Activated gamma-delta T cell (primary cell): ENCODE data around the gene LUZP1.
"Not testable (repeated sequence)": the region's sequence is repeated elsewhere in the genome, so short reads cannot be mapped to it uniquely, and the experiment has no call there.

ENCODE experiments used
- DNase-seq: peaks from one replicate; lab custom pipeline; 2025; lab: John Stamatoyannopoulos, UW

LUZP1 gene

DNA sequence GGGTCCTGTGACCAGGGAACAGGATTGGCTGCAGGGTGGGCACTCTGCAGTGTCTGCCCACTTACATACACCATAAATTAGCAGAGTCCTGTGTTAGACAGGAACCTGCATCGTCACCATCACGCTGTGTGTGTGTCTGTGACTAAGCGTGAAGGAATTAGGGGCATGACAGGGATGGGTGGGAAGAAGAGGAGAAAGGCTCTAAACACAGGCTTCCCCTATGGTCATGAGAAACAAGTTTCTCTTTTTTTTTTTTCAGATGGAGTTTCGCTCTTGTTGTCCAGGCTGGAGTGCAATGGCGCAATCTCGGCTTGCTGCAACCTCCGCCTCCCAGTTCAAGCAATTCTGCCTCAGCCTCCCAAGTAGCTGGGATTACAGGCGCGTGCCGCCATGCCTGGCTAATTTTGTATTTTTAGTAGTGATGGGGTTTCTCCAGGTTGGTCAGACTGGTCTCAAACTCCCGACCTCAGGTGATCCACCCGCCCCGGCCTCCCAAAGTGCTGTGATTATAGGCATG, 20.3 kb upstream of the LUZP1 start:
- not testable (repeated sequence) for DNase-seq

DNA sequence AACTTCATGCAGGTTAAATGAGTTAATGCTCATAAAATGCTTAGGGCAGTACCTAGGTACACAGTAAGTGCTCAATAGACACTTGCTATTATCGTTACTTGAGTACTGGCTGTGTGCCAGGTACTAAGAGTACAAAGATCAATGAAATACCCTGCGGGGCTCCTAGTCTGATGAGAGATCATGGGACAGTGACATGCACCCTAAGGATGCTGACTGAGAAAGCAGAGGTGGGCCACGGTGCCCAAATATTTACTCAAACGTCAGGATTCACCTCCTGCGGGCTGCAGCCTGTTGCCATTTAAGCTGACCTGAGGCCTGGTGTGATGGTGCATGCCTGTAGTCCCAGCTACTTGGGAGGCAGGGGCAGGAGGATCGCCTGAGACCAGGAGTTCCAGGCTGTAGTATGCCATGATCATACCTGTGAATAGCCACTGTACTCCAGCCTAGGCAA, 19.8 kb upstream of the LUZP1 start:
- DNase-seq = no peak

DNA sequence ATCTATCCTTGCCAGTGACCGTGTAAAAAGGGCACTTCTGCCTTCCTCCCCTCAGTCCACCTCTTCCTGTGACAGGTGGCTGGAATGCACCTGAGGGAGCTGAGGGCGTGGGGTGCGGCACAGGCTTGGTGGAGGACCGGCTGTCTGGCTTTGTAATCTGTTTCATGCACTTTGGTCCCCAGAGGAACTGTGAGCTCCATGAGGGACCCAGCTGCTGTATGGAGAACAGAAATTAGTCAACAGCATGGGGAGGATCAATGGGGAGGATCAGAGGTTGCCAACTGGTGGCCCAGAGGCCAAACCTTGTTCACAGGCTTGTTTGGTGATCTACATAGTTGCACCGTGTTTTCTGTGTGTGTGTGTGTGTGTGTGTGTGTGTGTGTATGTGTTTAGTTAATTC, 19.0 kb upstream of the LUZP1 start:
- no peak for DNase-seq

DNA sequence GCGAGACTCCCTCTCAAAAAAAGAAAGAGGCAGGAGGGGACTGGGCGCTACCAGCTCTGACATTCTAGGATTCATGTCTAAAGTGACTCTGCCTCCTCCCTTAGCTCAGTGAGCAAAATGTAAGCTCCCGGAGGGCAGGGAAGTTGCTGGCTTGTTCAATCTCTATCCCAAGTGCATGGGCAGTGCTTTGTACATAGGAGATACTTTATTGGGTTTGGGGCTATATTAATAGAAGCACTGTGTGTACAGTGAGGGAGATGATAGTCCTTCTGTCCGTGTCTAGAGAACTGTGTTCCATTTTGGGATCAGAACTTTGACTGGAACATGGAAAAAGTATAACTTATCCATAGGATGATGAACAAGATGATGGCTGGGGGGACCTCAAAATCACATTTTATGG, 16.7 kb upstream of the LUZP1 start:
- DNase-seq = no peak

DNA sequence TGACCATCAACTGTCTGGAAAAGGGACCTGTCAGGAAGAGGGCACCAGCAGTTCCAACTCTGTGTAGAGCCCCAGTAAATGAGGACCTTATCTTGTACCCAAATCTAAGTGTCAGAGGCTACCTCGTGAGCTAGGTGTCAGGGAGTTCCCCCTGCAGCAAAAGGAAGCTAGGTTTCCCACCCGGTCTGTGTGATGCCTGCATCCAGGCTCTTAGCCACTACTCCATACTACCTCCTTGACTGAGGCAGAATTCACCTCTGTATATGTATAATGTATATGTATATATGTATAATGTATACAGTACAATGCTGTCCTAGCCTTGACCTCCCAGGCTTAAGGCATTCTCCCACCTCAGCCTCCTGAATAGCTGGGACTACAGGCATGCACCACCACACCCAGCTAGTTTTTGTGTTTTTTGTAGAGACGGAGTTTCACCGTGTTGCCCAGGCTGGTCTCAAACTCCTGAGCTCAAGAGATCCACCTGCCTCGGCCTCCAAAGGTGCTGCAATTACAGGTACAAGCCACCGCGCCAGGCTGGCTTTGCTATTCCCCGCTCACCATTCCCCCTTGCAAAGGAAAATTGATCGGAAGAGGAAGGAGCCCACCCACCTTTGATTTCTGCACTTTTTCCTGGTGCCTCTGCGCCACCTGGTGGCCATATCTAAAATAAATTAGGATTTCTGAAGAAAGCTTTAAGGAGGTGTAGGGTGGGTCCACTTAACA, 15.7 kb upstream of the LUZP1 start:
- DNase-seq = no peak

DNA sequence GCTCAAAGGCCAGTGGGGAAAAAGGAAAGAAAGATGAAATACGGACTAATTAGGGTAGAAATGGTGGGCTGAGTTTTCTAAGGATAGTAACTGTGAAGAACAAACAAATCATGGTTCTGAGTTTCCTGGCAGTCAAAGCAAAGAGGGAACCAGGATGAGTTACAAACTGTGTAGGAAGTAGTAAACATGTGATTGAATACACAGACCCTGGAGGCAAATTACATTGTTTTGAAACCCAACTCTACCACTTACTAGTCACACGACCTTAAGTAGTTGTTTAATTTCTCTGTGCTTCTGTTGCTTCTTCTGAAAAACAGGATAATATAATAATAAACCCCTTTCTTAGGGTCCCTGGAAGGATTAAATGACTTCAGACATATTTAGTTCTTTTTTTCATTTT, 11.2 kb upstream of the LUZP1 start:
- DNase-seq = no peak

DNA sequence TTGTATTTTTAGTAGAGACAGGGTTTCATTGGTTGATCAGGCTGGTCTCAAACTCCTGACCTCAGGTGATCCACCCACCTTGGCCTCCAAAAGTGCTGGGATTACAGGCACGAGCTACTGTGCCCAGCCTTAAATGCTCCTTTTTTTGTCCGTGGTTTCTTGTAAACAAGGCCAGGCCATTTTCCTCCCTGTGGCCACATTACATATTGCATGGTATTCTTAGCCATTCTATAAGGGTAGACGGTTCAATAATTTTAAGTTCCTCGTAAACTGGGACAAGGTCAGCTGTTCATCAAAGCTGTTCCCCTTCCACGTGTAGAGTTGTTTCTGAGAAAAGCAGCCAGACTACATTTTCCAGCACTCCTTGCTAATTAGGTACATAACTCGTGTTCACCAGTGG, 10.3 kb upstream of the LUZP1 start:
- DNase-seq = no peak

DNA sequence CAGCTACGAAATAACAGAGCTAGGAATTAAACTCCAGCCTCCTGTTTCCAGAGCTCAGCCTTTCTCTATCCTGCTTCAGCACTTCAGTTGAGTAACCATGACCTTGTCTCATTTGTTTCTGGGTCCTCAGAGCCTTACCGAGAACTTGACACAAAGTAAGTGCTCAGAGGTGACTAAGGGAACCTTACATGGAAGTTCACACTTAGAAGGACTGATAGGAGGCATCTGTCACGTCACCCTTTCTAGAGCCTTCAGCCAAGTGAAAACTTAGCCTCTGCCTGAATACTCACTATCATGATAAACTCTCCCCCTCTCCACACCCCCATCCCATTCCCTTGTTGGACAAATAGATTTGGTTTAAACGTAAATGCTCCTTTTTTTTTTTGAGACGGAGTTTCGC, 9.8 kb upstream of the LUZP1 start:
- no peak for DNase-seq

DNA sequence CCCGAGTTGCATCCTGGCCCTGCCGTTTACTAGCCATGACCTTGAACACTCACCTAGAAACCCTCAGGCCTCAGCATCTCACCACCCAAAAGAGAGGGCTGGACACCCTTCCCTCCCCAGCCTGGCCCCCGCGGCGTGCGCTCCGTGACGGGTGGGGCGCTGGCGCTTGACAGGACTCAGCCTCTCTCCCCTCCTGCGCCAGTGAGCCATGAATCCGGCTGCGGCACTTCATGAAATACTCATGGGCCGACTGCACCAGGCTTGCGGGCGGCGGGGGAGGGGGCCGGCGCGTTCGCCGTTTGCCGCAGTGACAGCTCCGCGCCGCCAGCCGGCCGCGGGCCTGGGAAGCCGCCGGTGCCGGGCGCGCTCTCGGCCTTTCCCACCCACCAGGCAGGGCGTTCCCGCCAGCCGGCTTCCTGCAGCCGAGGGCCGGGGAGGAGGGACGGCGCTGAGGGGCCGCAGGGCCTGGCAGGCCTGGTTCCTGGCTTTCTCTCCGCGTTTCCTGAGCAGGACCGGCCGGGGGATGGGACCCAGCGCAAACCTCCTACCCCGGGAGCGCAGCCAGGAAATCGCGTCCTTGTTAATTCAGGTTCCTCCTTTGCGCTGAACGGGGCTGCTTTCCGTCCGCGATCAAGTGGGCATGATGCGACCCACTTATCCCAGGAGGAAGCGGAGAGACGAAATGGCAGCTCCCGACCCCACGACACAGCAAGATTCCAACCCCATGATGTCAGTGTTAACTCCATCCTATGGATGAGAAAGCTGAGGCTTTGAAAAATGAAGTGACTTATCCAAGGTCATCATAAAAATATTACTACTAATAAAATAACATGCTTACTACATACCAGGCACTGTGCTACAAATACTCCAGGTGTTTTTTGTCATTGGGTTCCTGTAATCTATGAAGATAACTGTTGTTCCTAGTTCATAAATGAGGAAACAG, 9.1 kb upstream of the LUZP1 start:
- DNase-seq = peak; percentile 49

DNA sequence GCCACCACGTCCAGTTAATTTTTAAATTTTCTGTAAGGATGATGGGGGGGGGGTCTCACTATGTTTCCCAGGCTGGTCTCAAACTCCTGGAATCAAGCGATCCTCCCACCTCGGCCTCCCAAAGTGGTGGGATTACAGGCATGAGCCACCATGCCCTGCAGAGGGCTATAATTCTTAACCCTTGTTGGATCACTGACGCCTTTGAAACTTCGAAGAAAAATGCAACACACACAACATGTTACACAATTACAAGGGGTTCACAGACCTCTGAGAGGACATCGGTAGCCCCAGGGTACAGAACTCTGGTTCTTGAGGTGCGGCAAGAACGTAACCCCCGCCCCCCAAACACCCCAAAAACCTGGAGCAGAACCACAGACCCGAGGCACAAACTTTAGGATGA, 8.4 kb upstream of the LUZP1 start:
- DNase-seq = no peak

DNA sequence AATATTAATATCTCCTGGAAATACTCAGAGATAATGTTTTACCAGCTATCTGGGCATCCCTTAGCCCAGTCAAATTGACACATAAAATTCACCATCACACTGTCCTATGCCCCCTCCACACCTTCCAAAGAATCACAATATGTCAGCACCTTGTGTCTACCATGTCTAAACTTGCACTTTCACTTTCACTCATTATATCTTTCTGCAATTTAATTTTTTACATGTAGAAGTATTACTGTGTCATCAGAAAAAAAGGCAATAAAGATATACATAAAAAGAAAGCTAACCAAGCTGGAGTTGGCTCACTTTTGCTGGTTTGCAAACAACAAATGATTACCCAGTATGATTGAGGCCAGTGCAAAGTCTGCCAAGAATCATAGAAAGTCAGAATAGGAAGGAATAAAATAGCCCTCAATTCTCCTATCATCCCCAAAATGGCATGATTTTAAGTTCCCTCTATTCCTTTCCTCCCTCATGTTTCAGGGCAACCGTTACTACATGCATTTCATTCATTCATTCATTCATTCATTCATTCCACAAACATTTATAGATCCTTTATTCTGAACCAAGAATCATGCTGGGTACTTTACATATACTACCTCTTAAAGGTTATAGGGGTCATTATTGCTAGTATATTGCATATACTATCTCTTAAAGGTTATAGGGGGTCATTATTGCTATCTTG, 5.9 kb upstream of the LUZP1 start:
- DNase-seq = no peak

DNA sequence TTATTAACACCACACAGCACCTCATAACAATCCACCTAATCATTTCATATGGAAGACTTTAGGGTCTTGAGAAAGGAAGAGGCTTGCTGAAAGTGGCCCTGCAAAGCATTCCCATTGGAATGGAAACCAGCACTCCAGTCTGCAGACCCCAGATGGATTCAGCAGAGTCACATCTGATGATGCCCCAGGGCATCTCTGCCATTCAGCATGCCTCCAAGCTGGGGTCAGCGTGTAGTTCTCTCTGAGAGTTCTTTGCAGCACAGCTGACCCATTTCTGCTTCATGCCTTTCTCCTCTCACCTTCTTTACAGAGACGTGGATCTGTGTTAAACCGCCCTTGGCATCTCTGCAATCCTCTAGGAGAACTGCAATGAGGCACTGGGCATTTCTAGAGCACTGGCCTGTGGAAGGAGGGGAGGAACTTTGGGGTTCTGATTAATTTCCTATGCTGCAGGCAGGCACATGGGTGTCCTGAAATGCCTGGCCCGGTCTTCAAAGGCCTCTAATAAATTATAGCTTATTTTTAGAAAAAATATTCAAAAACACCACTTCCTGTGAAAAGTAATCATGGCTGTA, 2.6 kb upstream of the LUZP1 start:
- no peak for DNase-seq

DNA sequence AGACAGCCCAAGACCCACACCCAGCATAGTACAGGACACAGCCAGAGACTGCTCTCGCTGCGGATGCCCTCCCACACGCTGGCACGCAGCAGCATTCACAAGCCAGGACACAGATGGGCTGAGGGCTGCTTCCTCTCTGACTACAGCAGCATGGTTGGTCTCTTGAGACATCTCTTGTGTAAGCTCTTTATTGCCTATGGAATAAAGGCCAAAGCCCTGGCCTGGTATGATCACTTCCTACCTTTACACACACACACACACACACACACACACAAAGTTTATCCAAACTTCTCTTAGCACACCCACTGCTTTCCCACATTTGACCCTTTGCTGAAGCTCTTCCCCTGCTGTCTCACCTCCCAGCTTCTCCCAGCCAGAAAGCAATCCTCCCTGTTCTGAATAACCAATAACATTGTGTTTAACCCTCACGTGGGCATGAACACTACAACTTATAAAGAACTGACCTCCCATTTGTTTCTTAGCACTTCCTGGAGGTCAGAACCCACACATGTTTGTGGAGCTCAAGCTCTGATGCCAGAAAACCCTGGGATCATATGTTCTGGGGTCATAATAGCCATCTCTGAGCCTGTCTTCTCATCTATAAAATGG, 1.2 kb upstream of the LUZP1 start:
- DNase-seq = no peak

DNA sequence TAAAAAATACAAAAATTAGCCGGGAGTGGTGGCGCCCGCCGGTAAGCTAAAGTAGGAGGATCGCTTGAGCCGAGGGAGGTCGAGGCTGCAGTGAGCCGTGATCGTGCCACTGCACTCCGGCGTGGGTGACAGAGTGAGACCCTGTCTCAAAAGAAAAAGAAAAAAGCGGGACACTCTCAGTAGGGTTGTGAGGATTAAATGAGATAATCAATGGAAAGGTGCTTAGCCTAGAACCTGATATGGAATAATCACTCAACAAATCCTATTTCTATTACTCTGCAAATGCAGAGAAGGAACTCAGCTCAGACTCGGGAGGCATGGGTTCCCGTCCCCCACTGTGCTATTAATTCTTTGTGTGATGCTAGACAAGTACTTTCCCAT, 529 bp upstream of the LUZP1 start:
- no peak for DNase-seq

DNA sequence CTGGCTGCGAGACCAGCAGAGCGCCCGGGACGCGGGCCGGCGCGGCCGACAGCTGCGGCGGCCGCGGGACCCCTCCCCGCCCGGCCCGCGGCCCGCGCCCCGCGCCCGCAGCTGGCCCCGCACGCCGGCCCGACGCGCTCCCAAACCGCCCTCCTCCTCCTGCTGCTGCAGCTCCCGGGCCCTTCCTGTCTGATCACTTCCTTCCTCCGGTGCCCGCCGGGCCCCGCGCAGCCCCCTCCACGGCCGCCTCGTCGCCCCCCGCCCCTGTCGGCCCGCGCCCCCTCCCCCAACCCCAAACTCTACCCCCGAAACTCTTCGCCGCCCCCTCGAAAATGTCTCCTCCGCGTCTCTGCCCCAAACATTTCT, 594 bp downstream of the LUZP1 start:
- peak; percentile 16 for DNase-seq

DNA sequence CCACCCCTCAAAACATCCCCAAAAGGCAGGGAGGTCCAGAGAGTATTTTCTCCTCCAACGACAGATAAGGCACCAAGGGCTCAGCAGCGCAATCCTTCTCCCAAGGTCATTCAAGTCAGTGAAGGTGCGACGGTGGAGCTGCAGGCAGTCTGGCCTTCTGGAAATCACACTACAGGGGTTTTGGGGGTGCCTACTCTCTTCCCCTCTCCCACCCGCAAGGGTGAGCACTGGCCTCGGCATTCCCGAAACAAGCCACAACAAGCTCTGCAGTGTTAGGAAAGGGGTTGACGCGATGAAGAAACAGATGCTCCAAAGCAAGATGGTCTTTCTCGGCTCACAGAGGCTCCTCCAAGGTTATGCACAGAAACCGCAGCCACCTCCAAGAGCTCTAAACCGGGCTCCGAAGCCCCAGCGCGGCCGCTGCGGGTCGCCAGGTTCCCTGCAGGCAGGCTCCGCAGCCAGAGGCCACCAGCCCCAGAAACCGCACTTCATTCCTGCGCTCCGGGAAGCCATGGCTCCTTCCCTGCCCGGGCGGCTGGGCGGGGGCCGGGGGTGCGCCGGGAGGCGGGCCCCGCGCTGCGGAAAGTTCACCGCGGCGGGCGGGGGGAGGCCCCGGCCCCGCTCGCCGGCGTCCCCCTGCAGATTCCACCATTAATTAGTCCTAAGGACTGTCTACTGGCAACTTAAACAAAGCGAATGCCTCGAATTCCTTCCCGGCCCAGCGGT, 1.1 kb downstream of the LUZP1 start:
- DNase-seq = peak; percentile 41

DNA sequence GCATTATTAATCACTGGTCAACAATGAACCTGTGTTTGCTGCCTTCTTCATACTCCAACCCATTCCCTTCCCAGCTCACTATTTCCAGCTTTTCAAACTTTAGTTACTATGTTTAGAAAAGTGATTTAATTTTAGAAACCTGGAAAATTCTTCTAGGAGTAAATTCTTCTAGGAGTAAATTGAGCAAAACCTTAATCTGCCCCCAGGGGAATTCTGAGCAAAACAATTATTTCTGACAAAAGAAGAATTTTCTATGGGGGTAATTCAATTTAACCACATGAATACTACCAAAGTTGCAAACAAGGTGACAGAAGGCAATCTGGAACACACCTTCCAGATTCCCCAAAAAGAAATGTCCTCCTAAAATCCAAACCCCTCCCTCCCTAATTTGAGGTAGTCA, 1.8 kb downstream of the LUZP1 start:
- DNase-seq = no peak

DNA sequence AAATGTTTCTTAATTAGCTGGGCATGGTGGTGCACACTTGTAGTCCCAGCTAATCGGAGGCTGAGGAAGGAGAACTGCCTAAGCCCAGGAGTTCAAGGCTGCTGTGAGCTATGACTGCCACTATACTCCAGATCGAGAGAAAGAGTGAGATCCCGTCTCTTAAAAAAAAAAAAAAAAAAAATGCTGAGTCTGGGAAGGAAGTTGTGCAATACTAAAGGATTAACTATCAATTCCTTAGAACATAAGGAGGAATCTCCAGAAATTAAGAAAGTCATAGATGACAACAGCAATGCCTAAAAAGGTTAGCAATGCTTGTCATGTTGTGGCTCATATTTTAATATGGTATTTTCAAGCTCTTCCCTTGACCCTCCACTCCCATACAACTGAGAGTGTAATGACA, 5.3 kb downstream of the LUZP1 start:
- no peak for DNase-seq

DNA sequence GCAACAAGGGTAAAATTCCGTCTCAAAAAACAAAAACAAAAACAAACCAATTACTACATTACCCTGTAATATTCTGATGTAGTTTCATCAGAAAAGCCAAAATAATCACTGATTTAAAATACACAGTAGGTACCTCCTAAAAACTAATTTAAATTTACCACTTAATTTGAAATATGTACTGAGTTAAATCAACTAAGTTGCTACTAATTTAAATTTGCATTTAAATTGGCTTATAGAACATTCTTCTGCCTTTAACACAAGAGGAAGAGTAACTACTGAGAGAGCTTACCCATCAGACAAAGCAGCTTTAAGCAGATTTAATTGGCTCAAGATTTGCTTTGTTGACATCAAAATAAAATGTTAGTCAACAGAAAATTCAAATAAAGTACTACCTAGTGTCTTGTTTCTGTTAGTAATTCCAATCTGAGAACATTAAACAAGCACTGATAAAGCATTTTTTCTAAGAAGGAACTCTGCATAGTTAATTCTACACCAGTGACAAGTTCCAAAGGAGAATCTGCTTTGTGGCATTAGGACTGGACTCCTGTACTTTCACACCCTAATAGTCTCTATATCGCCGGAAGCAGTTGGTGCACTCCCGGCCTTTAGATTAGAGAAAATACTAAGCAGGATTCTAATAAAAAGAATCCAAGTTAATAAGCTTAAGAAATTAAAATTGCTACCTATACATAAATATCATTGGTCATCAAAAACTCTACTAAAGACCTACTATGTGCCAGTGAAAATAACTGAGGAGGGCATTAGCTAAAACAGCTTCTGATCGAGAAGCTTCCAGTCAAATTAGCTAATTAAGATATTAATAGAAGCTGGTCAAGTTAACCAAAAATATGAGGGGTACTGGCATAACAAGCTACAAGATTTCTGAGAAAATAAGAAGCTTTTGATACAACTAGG, 8.4 kb downstream of the LUZP1 start:
- no peak for DNase-seq

DNA sequence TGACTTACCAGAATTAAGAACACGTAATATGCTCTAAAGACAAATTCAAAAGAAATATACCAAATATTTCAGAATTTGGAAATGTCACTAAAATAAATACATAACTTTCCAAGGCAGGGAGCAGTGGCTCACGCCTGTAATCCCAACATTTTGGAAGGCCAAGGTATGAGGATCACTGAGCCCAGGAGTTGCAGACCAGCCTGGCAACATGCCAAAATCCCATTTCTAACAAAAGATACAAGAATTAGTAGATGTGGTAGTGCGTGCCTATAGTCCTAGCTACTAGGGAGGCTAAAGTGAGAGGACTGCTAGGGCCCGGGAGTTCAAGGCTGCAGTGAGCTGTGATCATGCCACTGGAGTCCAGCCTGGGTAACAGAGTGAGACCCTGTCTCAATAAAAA, 11.7 kb downstream of the LUZP1 start:
- no peak for DNase-seq
